NAMALWA (cell line): Measurements from ENCODE around the gene ADAM10.
"Not testable (repeated sequence)": the region's sequence is repeated elsewhere in the genome, so short reads cannot be mapped to it uniquely, and the experiment has no call there.

Experiments used
- DNase-seq: peaks from one replicate; pipeline ENCODE4 v3.0.0-alpha.2; 2015; ENCODE audit warnings: low spot score

The ADAM10 gene, protein sequence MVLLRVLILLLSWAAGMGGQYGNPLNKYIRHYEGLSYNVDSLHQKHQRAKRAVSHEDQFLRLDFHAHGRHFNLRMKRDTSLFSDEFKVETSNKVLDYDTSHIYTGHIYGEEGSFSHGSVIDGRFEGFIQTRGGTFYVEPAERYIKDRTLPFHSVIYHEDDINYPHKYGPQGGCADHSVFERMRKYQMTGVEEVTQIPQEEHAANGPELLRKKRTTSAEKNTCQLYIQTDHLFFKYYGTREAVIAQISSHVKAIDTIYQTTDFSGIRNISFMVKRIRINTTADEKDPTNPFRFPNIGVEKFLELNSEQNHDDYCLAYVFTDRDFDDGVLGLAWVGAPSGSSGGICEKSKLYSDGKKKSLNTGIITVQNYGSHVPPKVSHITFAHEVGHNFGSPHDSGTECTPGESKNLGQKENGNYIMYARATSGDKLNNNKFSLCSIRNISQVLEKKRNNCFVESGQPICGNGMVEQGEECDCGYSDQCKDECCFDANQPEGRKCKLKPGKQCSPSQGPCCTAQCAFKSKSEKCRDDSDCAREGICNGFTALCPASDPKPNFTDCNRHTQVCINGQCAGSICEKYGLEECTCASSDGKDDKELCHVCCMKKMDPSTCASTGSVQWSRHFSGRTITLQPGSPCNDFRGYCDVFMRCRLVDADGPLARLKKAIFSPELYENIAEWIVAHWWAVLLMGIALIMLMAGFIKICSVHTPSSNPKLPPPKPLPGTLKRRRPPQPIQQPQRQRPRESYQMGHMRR

DNA sequence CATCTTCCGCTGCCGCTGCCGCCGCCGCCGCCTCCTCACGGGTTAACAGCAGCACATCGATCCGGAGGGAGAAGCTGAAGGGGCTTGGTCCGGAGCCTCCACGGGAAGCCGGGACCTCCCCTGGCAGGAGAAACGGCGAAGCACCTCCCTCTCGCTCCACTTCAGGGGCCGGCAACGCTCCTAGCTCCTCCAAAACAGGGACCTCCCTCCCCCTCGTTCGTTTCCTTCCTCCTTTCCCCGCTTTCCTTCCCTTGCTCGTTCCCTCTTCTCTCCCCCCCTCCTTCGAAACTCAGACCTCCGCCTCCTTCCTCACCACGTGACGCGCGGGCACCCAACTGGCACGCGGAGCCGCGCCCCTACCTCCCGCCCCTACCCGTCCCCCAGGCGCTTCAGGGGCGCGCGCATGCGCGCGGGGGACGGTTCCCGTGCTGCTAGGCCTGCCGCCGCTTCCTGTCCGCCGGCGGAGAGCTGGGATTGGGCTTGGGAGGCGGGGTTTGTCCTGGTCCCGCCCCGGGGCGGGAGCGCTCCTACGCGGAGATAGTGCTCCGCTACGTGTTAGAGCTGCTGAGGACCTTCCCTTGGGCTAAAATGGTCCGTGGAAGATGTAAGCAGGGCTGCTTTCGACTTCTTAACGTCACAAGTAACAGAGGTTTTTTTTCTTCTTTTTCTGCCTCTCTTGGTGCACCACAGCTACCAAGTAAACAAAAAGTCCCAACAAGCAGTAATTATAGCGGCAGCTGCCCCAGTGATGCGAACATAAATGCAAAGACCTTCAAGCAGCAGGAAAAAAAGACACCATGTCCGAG lies at the start of gene ADAM10:
ADAM10 (minus strand) TSS at position 176 of the 806 bp plus-strand sequence; CDS start at position 3, 173 bp downstream.
- DNase-seq = peak; percentile 99

DNA sequence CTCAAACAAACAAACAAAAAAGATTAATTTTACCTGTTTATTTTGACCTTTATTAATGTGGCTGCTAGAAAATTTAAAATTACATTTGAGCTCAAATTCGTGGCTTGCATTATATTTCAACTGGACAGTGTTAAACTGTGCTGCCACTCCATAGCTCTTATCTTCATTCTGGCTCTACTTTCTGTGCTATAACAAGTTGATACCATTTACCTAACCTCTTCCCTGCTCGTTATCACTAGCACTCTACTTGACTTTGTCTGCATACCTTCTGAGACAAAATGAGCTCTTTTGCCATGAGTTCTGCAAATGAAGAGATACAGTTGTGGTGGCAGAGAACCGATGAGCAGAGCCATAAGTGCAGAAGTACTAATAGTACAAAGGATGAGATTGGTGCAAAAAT lies 48.0 kb upstream of the ADAM10 start:
- DNase-seq = no peak

DNA sequence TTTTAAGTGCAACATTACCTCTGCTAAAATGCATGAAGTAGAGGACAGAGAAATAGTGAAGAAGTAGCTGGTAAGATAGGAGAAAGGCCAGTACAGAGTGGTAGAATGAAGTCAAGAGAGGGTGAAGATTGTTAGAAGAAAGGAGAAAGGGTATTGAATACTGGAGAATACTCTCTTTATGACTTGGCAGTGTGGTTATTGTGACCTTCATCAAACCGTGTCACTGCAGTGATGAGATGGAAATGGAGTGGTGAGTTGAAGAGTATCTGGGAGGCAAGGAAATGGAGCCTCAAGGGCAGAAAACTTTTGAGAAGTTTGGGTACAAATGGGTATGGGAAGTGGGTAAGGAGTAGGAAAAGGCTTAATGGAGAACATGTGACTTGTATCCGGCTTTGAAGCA lies 46.3 kb upstream of the ADAM10 start:
- no peak for DNase-seq

DNA sequence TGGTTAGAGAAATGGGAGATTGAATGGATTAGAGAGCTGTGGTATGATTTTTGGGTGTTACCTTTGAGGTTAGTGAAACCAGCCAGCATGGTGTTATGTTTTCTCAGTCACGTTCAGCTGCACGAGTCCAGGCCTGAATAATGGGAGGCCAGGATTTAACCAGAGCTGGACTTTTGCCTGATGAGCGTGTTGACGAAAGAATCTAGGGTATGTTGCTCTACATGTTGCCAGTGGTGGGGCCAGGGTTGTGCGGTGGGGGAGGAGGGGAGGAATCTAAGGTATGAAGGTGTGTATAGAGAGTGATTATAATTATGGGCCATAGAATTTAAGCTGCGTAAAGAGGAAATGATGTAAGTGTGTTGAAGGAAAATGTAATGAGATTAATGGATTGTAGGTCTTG lies 44.4 kb upstream of the ADAM10 start:
- DNase-seq = no peak

DNA sequence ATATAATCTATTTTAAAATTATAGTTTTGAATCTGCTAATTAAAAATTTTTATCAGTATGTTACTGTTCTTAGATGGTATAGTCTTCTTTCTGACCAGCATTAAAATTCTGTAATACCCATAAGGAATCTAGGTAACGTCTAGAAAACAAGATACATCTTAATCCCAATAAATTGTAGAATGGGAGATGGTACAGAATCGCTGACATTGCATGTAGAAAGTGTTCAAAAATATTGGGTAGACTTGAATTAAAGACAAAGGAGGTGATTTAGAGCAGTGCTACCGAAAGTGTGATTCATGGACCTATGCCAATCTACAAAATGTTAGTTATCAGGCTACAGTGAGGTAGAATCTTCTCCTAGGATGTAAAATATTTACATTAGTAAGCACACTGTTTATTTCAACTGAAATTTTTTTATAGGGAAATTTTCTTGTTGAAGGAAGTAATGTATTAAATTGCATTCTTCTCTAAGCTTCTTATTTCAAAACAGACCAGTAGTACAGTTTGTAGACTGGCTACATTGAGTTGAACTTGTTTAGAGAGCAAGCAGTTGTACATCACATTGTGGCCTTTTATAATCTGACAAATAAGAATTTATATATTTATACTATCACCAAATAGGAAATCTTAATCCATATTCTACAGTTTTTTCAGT lies 38.7 kb upstream of the ADAM10 start:
- DNase-seq = no peak

DNA sequence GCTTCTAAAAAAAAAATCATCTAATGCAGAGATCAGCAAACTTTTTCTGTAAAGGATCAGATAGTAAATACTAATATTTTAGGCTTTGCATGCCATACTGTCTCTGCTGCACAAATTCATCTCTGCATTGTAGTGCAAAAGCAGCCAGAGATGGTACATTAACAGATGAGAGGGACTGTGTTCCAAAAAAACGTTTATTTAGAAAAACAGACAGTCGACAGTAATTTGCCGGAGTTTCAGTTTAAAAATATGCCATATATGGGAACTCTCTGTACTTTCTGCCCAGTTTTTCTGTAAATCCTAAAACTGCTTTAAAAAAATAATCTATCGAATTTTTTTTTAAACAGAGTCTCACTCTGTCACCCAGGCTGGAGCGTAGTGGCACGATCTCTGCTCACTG lies 35.8 kb upstream of the ADAM10 start:
- no peak for DNase-seq

DNA sequence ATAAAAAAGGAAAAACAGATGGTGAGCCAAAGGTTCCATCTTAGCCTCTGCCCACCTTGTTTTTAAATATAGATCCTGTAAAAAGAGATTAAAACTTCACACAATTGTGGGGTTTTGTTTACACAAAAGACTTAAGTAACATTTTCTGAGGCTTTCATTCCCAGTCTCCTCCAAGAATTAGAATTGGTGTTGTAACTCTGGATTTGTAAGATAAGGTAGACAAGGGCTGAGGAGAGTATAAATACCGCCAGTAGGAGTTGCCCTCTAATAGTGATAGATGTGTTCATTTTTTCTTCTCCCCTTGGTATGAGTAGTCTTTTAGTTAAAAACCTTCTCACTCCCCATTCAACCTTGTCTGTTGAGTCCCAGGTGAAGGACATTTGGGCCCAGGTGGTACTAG lies 30.0 kb upstream of the ADAM10 start:
- DNase-seq = no peak

DNA sequence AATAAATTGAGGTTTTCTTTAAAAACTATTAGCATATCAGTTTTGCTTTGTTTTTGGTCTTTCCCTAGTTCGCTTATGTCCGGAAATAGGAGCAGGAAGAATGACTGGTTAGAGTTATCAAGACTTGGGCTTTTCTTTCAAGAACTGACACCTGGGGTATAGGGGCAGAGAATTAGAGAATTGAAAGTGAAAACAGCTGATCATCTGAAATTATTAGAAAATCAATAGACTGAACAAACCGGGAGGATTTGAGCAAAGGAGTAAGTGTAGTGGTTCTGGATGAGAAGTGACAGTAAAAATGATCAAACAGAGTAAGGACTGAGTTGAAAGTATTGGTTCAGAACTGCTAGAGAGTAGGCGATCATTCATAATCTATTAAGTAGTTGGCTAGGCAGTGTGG lies 27.6 kb upstream of the ADAM10 start:
- peak; percentile 19 for DNase-seq

DNA sequence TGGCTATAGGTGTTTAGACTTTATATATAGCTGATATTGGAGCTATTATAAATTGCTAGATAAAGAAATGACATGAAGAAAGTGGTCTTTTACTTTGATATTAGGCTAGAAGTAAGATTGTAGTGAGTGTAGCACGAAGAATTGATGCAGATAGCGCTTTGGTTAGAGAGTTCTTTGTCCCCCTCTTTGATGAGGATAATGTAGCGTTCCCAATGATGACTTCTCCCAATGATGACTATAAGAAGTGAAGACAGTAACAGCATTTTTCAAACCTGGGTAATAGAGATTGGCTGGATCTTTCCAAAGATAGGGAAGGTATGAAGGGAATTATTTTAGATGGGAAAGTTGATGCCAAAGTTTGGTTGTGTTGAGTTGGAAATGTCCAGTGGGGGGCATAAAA lies 25.9 kb upstream of the ADAM10 start:
- DNase-seq = no peak

DNA sequence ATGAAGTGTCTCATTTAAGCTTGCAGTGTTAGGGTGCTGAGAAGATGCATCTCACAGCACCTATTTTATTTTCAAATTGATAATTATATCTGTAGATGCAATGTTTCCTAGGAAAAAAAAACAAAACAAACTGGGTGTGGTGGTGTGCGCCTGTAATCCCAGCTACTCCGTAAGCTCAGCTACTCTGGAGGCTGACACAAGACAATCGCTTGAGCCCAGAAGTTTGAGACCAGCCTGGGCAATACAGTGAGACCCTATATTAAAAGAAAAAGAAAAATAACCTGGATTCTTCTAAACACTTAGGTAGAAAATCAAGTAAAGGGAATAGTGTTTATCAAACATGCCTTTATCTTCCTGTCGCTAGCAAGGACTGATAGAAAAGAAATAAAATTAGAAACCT lies 23.5 kb upstream of the ADAM10 start:
- no peak for DNase-seq

DNA sequence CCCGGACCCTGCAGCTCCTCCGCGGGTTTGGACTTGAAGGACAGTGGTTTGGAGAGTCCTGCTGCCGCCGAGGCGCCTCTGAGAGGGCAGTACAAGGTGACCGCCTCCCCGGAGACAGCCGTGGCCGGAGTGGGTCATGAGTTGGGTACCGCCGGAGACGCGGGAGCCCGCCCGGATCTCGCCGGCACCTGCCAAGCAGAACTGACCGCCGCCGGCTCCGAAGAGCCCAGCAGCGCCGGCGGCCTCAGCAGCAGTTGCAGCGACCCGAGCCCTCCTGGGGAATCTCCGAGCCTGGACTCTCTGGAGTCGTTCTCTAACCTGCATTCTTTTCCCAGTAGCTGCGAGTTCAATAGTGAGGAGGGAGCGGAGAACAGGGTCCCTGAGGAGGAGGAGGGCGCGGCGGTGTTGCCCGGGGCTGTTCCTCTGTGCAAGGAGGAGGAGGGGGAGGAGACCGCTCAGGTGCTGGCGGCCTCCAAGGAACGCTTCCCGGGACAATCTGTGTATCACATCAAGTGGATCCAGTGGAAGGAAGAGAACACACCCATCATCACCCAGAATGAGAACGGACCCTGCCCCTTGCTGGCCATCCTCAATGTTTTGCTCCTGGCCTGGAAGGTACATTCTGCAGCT lies 22.2 kb upstream of the ADAM10 start:
- DNase-seq = peak; percentile 33

DNA sequence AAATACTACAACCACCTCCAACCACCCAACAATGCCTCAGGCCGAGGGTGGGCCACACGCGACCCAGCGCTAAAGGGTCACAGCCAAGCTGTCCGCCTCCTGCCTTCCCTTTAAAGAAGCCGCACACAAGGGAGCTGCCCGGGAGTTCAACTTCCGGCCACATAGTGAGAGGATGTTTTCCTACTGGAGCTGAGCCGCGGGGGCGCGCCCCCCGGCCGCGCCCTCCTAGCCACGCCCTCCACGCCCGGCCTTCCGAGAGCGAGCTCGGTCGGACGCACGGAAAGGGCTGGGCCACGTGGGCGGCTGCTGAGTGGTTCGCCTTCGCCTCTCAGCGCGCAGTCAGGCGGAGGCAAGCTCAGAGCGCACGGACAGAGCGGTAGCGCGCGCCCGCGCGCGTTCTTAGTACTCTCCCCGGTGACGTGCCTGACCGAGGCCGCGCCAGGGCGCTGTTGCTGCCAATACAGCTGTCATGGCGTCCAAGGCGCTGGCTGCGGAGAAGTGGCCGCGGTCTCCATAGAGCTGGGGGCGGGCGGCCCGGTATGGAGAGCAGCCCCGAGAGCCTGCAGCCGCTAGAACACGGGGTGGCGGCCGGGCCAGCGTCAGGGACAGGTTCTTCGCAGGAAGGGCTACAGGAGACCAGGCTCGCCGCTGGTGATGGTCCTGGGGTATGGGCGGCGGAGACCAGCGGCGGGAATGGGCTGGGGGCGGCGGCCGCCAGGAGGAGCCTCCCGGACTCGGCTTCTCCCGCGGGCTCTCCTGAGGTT lies 21.5 kb upstream of the ADAM10 start, which contains the start of gene MINDY2:
MINDY2 (plus strand) TSS at position 446 of the 764 bp plus-strand sequence; CDS start at position 540, 94 bp downstream.
- peak; percentile 97 for DNase-seq

DNA sequence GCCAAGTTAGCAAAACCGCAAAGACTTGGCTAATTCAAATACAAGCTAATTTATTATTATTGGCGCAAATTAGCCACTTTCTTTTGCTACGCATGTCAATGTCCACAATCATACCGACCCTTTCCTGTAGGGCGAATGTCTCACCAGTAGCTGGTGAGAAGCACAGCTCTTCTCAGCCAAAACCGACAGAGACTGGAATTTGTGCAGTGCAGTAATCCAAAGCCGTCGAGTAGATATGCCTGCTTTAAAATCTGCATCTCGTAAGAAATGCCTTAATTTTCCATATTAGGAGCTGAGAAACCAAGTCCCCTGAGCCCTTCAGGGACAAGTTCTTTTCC lies 21.0 kb upstream of the ADAM10 start:
- peak; percentile 88 for DNase-seq

DNA sequence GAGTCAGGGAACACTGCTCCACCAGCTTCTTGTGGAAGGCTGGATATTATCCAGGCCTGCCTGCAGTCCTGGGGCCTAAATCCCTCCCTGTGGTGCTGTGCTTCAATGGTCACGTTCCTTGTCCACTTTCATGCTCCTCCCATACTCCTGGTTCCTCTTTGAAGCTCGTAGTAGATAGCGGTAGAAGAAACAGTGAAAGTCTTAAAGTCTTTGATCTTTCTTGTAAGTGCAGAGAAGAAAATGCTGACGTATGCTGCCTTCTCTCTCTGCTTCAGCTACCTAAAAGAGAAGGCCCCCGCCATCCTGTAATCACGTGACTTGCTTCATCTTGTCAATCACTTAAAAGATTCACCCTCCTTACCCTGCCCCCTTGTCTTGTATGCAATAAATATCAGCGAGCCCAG lies 19.1 kb upstream of the ADAM10 start:
- DNase-seq = not testable (repeated sequence)

DNA sequence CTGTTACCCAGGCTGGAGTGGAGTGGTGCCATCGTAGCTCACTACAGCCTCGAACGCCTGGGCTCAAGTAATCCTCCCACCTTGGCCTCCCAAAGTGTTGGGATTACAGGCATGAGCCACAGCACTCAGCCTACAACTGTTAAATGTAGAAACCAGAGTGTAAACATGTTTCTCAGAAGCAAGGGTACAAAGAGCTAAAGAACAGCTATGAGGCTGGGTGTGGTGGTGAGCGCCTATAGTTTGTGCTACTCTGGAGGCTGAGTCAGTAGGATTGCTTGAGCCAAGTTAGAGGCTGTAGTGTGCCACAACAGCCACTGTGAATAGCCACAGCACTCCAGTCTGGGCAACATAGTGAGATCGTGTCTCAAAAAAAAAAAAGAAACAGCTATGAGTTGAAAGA lies 16.8 kb upstream of the ADAM10 start:
- no peak for DNase-seq

DNA sequence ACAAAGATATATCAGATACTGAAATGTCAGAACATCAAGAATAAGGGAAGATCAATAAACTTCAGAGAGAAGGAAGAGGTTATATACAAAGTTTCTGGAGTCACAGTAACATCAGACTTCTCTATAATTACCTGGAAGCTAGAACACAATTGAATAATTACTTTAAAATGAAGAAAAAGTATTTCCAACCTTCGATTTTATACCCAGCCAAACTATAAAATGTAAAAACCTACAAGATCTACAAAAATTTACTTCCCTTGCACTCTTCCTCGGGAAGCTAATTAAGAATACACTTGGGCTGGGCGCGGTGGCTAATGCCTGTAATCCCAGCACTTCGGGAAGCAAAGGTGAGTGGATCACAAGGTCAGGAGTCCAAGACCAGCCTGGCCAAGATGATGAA lies 15.0 kb upstream of the ADAM10 start:
- DNase-seq = no peak

DNA sequence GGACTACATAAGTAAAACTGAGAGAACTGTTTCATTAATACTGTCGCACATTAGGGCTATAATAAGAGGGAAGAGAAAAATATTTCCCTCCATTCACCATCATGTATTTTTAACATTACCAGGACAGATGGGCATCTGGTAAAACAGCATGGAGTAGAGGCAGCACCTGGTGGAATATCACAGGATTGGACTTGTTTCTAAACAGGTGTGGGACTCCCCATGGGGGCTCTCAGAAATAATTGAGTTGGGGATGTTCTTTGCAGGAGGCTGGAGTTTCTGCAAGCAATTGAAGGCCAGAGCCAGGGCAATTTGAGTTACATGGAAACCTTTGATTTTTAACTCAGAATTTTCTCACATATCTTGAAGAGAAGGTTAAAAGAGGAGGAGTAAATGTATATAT lies 13.2 kb upstream of the ADAM10 start:
- no peak for DNase-seq

DNA sequence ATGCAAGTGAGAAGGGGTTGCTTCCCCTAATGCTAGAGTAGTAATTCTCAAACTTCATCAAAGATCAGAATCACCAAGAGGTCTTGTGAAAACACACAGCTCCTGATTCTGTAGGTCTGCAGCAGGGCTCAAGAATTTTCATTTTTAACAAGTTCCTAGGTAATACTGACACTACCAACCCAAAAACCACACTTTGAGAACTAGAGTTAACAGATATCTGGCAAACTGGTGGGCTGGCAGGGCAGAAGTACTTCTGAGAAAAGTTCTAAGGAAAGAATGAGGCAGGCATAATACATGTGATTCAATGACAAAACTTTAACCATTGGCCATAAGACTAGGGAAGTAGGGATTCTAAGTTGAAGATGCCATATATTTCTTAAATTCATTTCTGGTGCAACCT lies 12.8 kb upstream of the ADAM10 start:
- DNase-seq = no peak

DNA sequence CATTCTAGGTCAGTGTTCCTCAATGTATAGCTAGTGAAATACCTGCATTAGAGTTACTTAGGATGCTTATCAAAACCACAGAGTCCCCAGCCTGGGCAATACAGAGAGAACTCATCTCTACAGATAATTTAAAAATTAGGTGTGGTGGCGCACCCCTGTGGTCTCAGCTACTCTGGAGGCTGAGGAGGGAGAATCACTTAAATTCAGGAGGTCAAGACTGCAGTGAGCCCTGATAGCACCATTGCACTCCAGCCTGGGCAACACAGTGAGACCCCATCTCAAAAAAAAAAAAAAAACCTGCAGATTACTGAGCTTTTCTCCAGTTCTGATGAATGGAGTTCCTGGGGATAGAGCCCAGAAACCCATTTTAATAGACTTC lies 11.5 kb upstream of the ADAM10 start:
- no peak for DNase-seq

DNA sequence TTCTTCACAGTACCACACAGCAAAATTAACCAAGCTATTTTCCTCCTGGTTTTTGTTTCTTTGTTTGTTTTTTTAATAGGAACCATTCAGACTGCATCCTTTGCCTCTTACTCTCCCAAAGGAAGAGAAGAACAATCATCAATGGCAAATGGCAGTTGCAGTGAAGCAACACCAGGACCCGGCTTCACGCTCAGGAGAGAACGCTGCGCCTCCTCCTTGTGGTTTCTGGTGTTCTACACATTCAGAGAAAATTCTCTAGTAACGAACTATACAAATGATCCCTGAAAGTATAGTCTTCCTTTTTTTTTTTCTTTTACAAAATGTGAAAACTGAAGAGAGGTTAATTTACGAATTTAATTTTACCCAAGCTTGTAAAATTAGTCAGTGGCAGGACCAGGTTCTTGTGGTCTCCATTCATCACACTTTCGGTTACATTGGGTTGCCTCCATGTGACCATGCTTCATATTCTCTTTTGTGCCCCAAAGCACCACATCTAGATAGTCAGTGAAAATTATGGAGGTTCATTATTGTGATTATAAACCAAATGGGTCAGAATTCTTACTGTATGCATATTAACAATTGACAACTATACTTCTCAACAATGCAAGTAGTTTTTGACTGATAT lies 11.0 kb upstream of the ADAM10 start:
- no peak for DNase-seq
